GM19395 (cell line): ENCODE measurements around the gene USP9X.
"Not testable (repeated sequence)": the region's sequence is repeated elsewhere in the genome, so short reads cannot be mapped to it uniquely, and the experiment has no call there.

Experiments
- ATAC-seq: cut with Tn5 transposase; IDR thresholded peaks from one replicate; pipeline ENCODE4 v1.9.1; 2021; ENCODE audit warnings: mild to moderate bottlenecking, moderate library complexity; ENCODE audit not compliant: unreplicated experiment

USP9X gene

GRCh38 chrX:41177297-41177696 lies 92.1 kb downstream of the USP9X start:
- no peak for ATAC-seq

DNA sequence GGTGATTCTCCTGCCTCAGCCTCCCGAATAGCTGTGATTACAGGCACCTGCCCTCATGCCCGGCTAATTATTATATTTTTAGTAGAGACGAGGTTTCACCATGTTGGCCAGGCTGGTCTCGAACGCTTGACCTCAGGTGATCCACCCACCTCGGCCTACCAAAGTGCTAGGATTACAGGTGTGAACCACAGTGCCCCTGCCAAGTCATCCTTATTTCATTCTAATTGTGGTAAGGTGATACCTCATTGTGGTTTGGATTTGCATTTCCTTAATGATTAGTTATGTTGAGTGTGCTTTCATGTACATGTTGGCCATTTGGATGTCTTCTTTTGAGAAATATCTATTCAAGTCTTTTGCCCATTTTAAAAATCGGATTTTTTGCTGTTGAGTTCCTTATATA lies 93.0 kb downstream of the USP9X start:
- no peak for ATAC-seq

DNA sequence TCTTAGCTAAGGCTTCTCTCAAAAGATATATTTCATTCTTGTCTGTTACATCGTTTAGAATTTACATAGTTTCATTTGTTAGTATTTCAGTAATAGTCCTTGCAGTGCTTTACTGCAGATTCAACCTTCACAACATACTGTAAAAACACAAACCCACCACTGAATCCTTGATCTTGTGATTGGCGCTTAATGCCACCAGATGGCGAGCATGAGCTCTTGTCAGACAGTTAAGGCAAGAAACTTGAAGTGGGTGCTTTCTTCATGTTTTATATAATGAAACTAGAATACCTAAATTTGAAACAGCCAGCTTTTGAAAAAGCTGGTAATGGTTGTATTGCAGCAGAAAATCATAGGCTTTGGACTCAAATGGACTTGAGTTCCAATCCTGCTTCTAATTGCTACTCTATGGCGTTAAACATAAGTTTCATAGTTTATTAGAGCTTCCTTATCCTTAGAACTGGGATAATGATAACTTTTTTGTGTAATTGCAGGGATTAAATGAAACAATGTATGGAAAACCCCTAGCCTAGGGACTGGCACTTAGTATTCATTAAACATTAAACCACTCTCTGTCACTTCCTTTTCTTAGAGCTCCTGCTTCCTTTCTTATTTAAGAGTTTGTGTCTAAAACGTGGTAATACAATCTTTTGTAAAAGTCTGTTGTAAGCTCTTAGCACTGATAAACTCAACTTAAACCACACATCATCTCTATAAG lies 95.1 kb downstream of the USP9X start:
- ATAC-seq, result peak; percentile 73

GRCh38 chrX:41184312-41184711 lies 99.1 kb downstream of the USP9X start:
- ATAC-seq, result peak; percentile 55

- not testable (repeated sequence) for ATAC-seq
Measured at GRCh38 chrX:41186946-41187345, 101.7 kb downstream of the USP9X start.

DNA sequence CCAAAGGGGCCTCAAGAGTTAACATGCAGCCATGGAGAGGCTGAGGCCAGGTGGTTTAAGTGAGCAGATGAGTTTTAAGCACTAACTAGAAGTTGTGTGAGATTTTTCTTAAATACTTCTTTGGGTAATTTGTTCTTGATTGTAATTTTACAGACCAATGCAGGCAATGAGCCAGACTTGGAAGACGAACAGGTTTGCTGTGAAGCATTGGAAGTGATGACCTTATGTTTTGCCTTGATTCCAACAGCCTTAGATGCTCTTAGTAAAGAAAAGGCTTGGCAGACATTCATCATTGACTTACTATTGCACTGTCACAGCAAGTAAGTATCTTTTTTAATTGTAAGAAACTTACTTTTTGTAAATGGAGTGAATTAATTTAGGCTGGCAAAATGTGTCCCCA lies 103.9 kb downstream of the USP9X start:
- no peak for ATAC-seq

DNA sequence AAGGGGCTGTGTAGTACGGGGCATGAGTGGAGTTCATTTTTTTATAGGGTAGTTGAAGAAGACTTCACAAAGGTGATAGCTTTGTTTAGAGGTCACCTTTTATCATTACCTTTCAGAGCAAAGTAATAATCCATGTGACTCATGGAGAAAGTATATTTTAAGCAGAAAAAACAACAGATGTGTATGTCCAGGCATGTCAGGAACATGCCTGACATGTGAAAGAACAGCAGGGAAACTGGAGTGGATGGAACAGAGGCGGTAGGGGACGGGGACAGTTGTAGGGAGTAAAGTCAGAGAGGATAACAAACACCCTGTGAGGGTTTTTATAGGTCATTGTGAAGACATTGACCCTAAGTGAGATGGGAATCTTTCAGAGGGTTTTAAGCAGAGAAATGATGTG lies 107.6 kb downstream of the USP9X start:
- no peak for ATAC-seq

GRCh38 chrX:41198410-41198809 lies 113.2 kb downstream of the USP9X start:
- ATAC-seq, result no peak

DNA sequence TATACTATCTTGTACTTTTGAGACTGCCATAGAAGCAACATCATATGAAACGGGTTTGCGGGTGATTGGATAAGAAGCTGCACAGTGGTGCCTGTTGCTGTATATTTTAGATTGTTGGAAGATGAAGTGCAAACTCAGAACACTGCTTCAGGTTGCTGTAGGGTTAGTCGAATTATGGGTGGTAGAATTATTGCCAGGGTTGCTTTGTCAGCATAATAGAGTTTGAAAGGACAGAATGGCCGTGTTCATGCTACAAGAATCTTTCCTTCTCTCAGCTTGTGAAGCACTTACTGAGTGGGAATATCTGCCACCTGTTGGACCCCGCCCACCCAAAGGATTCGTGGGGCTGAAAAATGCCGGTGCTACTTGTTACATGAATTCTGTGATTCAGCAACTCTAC lies 115.5 kb downstream of the USP9X start:
- no peak for ATAC-seq

GRCh38 chrX:41209853-41210252 lies 124.6 kb downstream of the USP9X start:
- no peak for ATAC-seq

DNA sequence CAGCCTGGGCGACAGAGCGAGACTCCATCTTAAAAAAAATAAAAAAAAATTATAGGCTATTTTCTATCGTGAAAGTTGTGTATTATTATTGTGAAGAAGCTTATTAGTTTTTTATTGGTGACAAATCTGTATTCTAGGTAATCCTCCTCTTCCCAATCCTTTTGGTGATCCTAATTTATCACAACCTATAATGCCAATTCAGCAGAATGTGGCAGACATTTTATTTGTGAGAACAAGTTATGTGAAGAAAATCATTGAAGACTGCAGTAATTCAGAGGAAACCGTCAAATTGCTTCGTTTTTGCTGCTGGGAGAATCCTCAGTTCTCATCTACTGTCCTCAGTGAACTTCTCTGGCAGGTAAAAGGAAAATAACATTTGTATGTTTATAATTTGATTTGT lies 139.4 kb downstream of the USP9X start:
- ATAC-seq, result no peak

GRCh38 chrX:41233988-41234387 lies 148.7 kb downstream of the USP9X start:
- ATAC-seq, result no peak

DNA sequence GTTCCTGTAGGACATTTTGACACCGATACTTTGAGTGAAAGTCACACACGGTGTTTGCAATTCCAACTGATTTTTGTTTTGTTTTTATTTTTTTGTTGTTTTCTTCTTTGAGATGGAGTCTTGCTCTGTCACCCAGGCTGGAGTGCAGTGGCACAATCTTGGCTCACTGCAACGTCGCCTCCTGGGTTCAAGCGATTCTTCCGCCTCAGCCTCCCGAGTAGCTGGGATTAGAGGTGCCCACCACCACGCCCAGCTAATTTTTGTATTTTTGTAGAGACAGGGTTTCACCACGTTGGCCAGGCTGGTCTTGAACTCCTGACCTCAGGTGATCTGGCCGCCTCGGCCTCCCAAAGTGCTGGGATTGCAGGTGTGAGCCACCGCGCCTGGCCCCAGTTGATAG lies 149.2 kb downstream of the USP9X start:
- not testable (repeated sequence) for ATAC-seq

DNA sequence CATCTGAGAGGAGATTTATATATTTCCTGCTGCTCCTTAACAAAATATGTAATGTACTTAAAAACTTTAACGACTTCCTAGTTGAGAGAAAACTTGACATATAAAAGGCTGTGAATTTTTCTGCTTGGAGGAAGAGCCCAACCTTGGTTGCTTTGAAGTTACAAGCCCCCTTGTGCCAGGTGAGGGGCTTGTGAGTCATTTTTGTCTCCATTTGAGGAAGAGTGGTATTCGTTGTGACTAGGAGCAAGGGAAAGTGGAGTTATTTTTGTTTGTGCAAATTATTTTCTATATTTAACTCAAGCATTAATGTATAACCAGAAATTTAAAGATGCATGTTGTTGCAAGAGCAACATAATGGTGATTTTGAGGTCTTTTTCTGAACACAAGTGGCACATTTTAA lies 149.7 kb downstream of the USP9X start:
- no peak for ATAC-seq

DNA sequence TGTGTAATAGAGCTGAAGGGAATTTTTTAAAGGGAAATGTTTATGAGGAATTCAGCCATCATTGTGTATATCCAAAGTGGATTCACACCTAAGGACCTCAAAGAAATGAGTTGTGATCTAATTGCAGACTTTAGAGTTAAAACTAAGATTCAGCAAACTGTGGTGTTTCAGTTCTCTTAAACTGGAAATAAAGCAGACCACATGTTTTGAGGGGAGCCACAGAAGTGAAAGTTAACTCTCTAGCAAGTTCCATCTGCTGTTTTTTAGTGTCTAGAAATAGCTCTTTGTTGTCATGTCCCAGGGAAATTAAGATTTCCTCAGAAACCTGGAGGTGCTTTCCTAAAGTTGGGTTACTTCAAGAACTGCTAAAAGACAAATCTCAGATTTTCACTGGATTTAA lies 151.4 kb downstream of the USP9X start:
- peak; percentile 87 for ATAC-seq

DNA sequence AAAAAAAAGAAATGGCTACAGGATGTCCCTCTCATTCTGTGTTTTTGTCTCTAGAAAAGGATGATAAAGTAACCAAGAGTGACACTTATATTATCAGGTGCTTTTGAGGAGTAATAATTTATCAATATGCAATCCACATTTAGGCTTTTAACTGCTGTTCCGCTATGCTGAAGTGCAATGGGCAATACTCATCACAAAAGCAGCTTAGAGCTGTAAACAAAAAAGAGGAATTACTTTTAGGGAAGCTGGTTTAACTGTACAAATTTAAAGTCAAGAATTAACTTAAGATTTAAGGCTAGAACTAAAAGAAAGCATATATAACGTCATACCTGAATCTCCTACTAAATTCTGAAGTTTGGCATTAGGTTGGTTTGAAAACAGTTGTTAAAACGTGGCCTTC lies 155.3 kb downstream of the USP9X start:
- no peak for ATAC-seq

DNA sequence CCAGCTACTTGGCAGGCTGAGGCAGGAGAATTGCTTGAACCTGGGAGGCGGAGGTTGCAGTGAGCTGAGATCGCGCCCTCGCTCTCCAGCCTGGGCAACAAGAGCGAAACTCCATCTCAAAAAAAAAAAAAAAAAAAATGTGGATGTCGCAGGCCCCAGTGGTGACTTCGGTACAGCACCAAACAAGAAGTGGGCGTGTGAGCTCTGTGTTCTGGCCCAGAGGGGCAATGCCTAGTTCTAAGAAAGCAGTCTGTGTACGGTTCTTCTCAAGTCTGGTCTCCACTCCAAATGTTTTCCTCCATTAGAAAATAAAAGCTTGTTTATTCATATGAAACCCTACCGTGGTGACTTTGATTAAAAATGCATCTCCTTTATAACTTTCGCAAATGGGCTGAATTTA lies 156.7 kb downstream of the USP9X start:
- no peak for ATAC-seq

DNA sequence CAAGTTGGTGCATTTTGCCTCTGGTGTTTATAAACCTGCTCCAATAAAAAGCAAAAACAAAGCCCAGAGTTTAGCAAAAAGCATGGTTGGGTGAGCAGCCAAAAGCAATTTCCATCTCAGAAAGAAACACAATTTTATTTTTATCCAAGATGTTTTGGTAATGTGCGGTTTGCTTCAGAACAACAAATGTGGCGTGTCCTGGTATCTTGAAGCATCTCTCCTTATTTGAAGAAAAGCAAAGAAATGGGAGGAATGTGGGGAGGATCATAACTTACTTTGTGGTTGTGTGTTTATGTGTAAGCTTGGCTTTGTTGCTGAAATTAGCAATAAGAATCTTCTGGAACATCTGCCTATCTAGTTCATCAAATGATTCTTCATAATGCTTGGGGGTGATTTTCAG lies 160.4 kb downstream of the USP9X start:
- no peak for ATAC-seq

GRCh38 chrX:41250867-41251266 lies 165.6 kb downstream of the USP9X start:
- no peak for ATAC-seq

- no peak for ATAC-seq
Measured at GRCh38 chrX:41257801-41258200, 172.6 kb downstream of the USP9X start.

- no peak for ATAC-seq
Measured at GRCh38 chrX:41258226-41258625, 173.0 kb downstream of the USP9X start.

- ATAC-seq, result no peak
Measured at GRCh38 chrX:41258871-41259270, 173.6 kb downstream of the USP9X start.

GRCh38 chrX:41259516-41259915 lies 174.3 kb downstream of the USP9X start:
- no peak for ATAC-seq
